Measurements from ENCODE around the gene PCDHA4. TPM values are rescaled to one million over a fixed set of nuclear protein-coding genes. Genes with fewer than 3 reads are reported as not detected.

Gene PCDHA4
- total and polyA plus RNA-seq, 2 of the 13 experiments (the other 11 are each of a cell fraction or from before 2014, with no cell fraction given), result not detected

- Histone ChIP-seq H3K79me2 (ENCODE audit: insufficient read depth, low read length) (no peaks in the 10 kb centered on the region), H3K4me1 (ENCODE audit: insufficient read depth, low read length) (no peaks in the 10 kb centered on the region), H3K27ac (ENCODE audit: extremely low read length, insufficient read depth, low read length) (no peak within 1 kb of the TSS), H3K27me3 (ENCODE audit: control insufficient read depth in 1 of 2, insufficient read depth in 2 of 2, low read length in 2 of 2) (no peaks in the 10 kb centered on the region; a peak in 1 of 5 replicates), H3K36me3 (replicated peaks in 1 of 2; ENCODE audit: control insufficient read depth in 1 of 2, insufficient read depth in 2 of 2, low read length in 2 of 2) (no peaks in the 10 kb centered on the region), H4K20me1 (ENCODE audit: insufficient read depth, low read length) (no peaks in the 10 kb centered on the region), H3K9me3 (ENCODE audit: low read length) (no peaks in the 10 kb centered on the region), H3K9ac (ENCODE audit: insufficient read depth, low read depth, low read length) (no peak within 1 kb of the TSS), H2AFZ (ENCODE audit: low read length) (no peak within 1 kb of the TSS), H3K4me2 (ENCODE audit: low read depth, low read length) (no peak within 1 kb of the TSS), H3K4me3 (replicated peaks in 1 of 3; ENCODE audit: insufficient read depth in 1 of 3, low read depth in 2 of 3, low read length in 3 of 3) (no peak within 1 kb of the TSS)
- intact Hi-C loops (cut with micrococcal nuclease; ENCODE audit: unreplicated experiment) (no loop called here), in situ Hi-C loops (cut with HindIII; ENCODE audit: extremely low pct_ligation_motif_present, low pct_unique_long_range_greater_than_20kb) (no loop called here)
- FAIRE-seq, result no peak
- ChIA-PET POLR2A (no interaction called here), CTCF (ENCODE audit: low intra/inter-chr PET ratio, low total read pairs) (no interaction called here)
- BruUV-seq (replicated peaks), result no TSS peak
- no peak for ATAC-seq
- WGBS (ENCODE audit: low lambda C conversion rate), result 62% methylated on average over 27 of the region's 27 CpGs
- no peak for DNase-seq (ENCODE audit: low spot score)
- TF ChIP-seq TRIM24 (CRISPR knock-in tag; IDR thresholded peaks at IDR 0.05), result no peak
- TF ChIP-seq CCDC6 (CRISPR knock-in tag; IDR thresholded peaks at IDR 0.05), result no peak
- TF ChIP-seq ZNF552 (CRISPR knock-in tag; IDR thresholded peaks at IDR 0.05; ENCODE audit: borderline replicate concordance), result no peak
- TF ChIP-seq ZNF724P (CRISPR knock-in tag; IDR thresholded peaks at IDR 0.05; ENCODE audit: borderline replicate concordance), result no peak
- TF ChIP-seq ZMAT3 (CRISPR knock-in tag; conservative IDR thresholded peaks at IDR 0.05), result no peak
- no peak for TF ChIP-seq ZSCAN31 (CRISPR knock-in tag; IDR thresholded peaks at IDR 0.05; ENCODE audit: low read depth)
- TF ChIP-seq NFIC (IDR thresholded peaks at IDR 0.05; ENCODE audit: low read length), result no peak
- TF ChIP-seq ZNF232 (CRISPR knock-in tag; IDR thresholded peaks at IDR 0.05; ENCODE audit: borderline replicate concordance), result no peak
- no peak for TF ChIP-seq HES4 (CRISPR knock-in tag; IDR thresholded peaks at IDR 0.05; ENCODE audit: borderline replicate concordance)
- no peak for TF ChIP-seq RCOR2 (CRISPR knock-in tag; IDR thresholded peaks at IDR 0.05)
- TF ChIP-seq SMAD9 (CRISPR knock-in tag; IDR thresholded peaks at IDR 0.05), result no peak
- TF ChIP-seq NCOA5 (CRISPR knock-in tag; IDR thresholded peaks at IDR 0.05), result no peak
- no peak for TF ChIP-seq TIGD3 (CRISPR knock-in tag; IDR thresholded peaks at IDR 0.05; ENCODE audit: borderline replicate concordance)
- no peak for TF ChIP-seq ZNF557 (CRISPR knock-in tag; IDR thresholded peaks at IDR 0.05)
- TF ChIP-seq ZNF407 (CRISPR knock-in tag; IDR thresholded peaks at IDR 0.05; ENCODE audit: not compliant biosample characterization), result no peak
Observed at GRCh38 chr5:140827704-140828361, 21.0 kb downstream of the PCDHA4 start, which contains the start of gene PCDHA6. Gene PCDHA6, plus strand, starts transcription at chr5:140827960. Its CDS starts 132 bp downstream, at chr5:140828092.

Measured in HepG2 (cell line).